ENCODE measurements around the gene GEMIN7.

Gene GEMIN7, protein sequence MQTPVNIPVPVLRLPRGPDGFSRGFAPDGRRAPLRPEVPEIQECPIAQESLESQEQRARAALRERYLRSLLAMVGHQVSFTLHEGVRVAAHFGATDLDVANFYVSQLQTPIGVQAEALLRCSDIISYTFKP

GRCh38 chr19:45079063-45079910, at the start of gene GEMIN7:
TSS of gene GEMIN7 (plus strand) at chr19:45079260. CDS start at chr19:45090115, 10,855 bp downstream.
- no peak for DNase-seq (ENCODE audit: low read depth)
- H3K4me3 ChIP-seq (ENCODE audit: control insufficient read depth, low read depth, low read length) = peak within 1 kb of the TSS; percentile 72
- no peak for TF ChIP-seq CTCF (IDR thresholded peaks at IDR 0.05; ENCODE audit: control insufficient read depth, insufficient read depth, low read depth, low read length, missing control alignments)

DNA sequence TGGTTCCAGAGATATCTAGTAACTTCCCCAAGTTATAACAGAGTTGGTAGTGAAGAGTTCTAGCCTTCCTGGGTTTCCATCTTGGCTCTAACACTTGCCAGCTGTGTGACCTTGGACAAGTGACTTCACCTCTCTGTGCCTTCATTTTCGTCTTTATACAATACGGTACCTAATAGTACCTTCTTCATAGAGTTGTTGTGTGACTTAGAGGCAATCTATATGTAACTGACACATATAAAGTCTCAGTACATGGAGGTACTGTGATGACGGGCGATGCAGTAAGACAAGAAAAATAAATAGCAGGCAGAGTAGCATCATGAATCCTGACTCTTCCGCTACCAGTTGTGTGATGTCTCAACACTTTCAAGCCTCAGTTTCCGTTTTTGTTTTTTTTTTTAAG, 48.2 kb upstream of the GEMIN7 start:
- DNase-seq (ENCODE audit: low read depth) = no peak
- no peak overlapping the region for H3K4me3 ChIP-seq (ENCODE audit: control insufficient read depth, low read depth, low read length)
- no peak for TF ChIP-seq CTCF (IDR thresholded peaks at IDR 0.05; ENCODE audit: control insufficient read depth, insufficient read depth, low read depth, low read length, missing control alignments)

DNA sequence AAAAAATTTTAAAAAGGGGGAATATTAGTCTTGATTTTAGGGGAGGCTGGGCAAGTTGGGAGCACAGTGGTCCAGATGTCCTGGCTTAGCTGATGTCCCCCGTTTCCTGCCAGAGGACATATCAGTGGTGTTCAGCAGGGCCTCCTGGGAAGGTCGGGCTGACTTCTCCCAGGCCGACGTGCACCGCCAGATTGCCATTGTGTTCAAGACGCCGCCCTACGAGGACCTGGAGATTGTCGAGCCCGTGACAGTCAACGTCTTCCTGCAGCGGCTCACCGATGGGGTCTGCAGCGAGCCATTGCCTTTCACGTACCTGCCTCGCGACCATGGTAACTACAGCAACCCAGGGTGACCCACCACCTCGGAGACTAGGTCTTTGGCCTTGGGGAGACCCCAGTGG, 46.6 kb upstream of the GEMIN7 start:
- H3K4me3 ChIP-seq (ENCODE audit: control insufficient read depth, low read depth, low read length) = no peak overlapping the region
- TF ChIP-seq CTCF (IDR thresholded peaks at IDR 0.05; ENCODE audit: control insufficient read depth, insufficient read depth, low read depth, low read length, missing control alignments) = no peak
- no peak for DNase-seq (ENCODE audit: low read depth)

- TF ChIP-seq CTCF (IDR thresholded peaks at IDR 0.05; ENCODE audit: control insufficient read depth, insufficient read depth, low read depth, low read length, missing control alignments) = no peak
- no peak for DNase-seq (ENCODE audit: low read depth)
- no peak overlapping the region for H3K4me3 ChIP-seq (ENCODE audit: control insufficient read depth, low read depth, low read length)
These were observed 43.3 kb upstream of the GEMIN7 start for GRCh38 chr19:45035755-45036154.

DNA sequence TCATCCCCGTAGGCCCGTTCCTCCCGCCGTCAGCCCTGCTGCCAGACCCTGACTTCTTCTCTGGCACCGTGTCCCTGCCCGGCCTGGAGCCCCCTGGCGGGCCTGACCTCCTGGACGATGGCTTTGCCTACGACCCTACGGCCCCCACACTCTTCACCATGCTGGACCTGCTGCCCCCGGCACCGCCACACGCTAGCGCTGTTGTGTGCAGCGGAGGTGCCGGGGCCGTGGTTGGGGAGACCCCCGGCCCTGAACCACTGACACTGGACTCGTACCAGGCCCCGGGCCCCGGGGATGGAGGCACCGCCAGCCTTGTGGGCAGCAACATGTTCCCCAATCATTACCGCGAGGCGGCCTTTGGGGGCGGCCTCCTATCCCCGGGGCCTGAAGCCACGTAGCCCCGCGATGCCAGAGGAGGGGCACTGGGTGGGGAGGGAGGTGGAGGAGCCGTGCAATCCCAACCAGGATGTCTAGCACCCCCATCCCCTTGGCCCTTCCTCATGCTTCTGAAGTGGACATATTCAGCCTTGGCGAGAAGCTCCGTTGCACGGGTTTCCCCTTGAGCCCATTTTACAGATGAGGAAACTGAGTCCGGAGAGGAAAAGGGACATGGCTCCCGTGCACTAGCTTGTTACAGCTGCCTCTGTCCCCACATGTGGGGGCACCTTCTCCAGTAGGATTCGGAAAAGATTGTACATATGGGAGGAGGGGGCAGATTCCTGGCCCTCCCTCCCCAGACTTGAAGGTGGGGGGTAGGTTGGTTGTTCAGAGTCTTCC, 41.5 kb upstream of the GEMIN7 start:
- no peak overlapping the region for H3K4me3 ChIP-seq (ENCODE audit: control insufficient read depth, low read depth, low read length)
- DNase-seq (ENCODE audit: low read depth) = no peak
- no peak for TF ChIP-seq CTCF (IDR thresholded peaks at IDR 0.05; ENCODE audit: control insufficient read depth, insufficient read depth, low read depth, low read length, missing control alignments)

GRCh38 chr19:45038931-45039893, 39.8 kb upstream of the GEMIN7 start, which contains the start of gene CLASRP:
TSS of gene CLASRP (plus strand) at chr19:45039045. CDS start at chr19:45040213, 1,168 bp downstream.
- DNase-seq (ENCODE audit: low read depth) = peak; percentile 41
- H3K4me3 ChIP-seq (ENCODE audit: control insufficient read depth, low read depth, low read length) = peak within 1 kb of the TSS; percentile 68
- no peak for TF ChIP-seq CTCF (IDR thresholded peaks at IDR 0.05; ENCODE audit: control insufficient read depth, insufficient read depth, low read depth, low read length, missing control alignments)
